HFF-Myc (cell line): ENCODE results near the gene MTCL1.
A peak's percentile ranks its signal among the peaks of the same experiment; 100 is the strongest.

Experiments
- DNase-seq: peaks from one replicate; pipeline ENCODE4 v3.0.0-alpha.2; 2011; ENCODE audit warnings: low read depth; ENCODE audit errors: extremely low read depth
- H3K4me3 ChIP-seq: replicated peaks from 2 replicates; pipeline ENCODE4 v1.5.1; 2011; ENCODE audit warnings: low read depth, mild to moderate bottlenecking, control low read depth, low read length
- TF ChIP-seq, protein P1 (sequence below): IDR thresholded peaks from 2 replicates; pipeline ENCODE4 v1.5.1; 2012; ENCODE audit warnings: mild to moderate bottlenecking, low read depth, low read length, control low read depth; ENCODE audit errors: missing control alignments

The MTCL1 gene

DNA sequence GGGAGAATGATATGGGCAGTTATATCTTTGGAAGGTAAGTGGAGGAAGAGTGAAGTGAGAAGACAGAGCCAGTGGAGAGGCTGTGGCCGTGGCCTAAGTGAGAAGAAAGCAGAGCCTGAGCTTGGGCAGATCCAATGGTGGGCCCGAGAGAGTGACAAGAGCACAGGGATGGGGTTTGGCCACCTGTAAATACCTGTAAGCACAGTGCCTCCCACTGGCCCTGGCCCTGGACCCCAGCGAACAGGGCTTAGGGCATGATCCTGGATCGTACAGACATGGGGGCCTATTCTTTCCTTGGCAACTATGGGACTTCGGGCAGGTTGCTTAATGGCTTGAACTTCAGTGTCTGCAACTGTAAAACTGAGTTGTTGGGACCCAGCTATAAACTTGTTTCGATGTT lies 44.1 kb downstream of the MTCL1 start:
- no peak overlapping the region for H3K4me3 ChIP-seq
- DNase-seq = no peak
- TF ChIP-seq, protein P1, sequence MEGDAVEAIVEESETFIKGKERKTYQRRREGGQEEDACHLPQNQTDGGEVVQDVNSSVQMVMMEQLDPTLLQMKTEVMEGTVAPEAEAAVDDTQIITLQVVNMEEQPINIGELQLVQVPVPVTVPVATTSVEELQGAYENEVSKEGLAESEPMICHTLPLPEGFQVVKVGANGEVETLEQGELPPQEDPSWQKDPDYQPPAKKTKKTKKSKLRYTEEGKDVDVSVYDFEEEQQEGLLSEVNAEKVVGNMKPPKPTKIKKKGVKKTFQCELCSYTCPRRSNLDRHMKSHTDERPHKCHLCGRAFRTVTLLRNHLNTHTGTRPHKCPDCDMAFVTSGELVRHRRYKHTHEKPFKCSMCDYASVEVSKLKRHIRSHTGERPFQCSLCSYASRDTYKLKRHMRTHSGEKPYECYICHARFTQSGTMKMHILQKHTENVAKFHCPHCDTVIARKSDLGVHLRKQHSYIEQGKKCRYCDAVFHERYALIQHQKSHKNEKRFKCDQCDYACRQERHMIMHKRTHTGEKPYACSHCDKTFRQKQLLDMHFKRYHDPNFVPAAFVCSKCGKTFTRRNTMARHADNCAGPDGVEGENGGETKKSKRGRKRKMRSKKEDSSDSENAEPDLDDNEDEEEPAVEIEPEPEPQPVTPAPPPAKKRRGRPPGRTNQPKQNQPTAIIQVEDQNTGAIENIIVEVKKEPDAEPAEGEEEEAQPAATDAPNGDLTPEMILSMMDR = no peak

DNA sequence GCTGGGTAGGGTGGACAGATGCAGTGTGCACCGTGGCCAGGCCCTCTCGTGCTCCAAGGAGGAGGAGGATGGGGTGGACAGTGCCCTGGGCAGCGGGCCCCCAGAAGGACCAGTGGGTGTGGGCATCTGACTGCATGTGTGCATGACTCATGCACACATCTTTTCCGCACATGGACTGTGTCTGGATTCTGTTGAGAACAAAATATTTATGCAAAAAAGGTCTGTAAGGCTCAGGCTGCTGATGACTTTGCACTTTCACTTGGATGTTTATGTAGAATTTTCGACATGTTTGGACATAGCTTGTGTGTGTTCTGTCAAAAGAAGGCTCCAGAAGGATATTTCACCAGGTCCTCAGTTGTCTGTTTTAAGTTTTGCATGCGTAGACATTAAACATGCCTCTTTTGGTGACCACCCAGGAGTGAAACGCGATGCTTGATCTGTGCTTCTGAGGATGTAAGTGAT lies 45.6 kb downstream of the MTCL1 start:
- peak overlapping the region; percentile 16 for H3K4me3 ChIP-seq
- DNase-seq = peak; percentile 87
- TF ChIP-seq, protein P1 = no peak

GRCh38 chr18:8751692-8752091 lies 46.3 kb downstream of the MTCL1 start:
- no peak overlapping the region; the same call in 1 of the 2 replicates for H3K4me3 ChIP-seq
- TF ChIP-seq, protein P1 = no peak
- no peak for DNase-seq

- TF ChIP-seq, protein P1 = no peak
- H3K4me3 ChIP-seq = no peak overlapping the region
- DNase-seq = no peak
These were observed 47.0 kb downstream of the MTCL1 start for GRCh38 chr18:8752329-8752728.

DNA sequence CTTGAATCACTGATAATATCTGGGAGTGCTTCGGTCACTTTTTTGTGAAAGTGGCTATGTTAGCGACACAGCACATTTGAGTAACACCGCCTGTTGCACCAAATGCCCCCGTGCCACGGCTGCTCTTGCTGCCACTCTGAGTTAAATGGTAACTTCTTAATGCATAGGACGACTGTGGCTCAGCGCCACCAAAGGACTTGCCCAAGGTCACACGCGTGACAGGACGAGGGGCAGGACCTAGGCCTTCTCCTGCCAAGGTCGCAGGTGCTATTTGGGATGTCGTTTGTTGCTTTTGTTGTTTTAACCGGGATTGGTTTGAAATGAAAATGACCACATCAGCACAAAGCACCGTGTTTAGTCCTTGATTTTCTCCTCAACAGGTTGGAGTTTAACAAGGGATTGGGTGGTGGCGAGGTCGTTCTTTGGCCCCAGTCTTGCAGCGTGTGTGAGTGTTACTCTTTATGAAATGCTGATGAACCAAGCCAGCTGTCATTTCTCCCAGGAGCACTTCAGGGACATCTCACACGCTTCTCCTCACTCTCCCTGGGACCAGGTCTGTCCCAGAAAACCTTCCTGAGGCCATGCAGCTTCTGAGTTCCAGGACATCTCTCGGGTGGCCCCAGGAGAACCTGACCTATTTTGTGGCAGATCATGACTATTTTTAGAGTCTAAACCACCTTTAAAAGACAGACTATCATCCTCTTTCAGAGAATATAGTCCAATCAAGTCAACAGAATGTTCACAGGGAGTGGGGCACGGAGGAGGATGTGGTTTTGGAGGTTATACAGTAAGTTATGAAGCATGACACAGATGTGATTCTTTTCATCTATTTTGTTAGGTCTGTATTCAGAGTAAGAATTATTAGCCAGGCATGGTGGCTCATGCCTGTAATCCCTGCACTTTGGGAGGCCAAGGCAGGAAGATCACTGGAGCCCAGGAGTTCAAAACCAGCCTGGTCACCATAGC lies 49.9 kb downstream of the MTCL1 start:
- H3K4me3 ChIP-seq = no peak overlapping the region
- TF ChIP-seq, protein P1 = no peak
- DNase-seq = peak; percentile 35

GRCh38 chr18:8756571-8756970 lies 51.2 kb downstream of the MTCL1 start:
- H3K4me3 ChIP-seq = no peak overlapping the region
- no peak for DNase-seq
- TF ChIP-seq, protein P1 = no peak
